Natural killer cell (primary cell): ENCODE measurements around the gene RUNX2. TPM values are rescaled to one million over a fixed set of nuclear protein-coding genes. Genes with fewer than 3 reads are reported as not detected.
A peak's percentile ranks its signal among the peaks of the same experiment; 100 is the strongest.

Source experiments
- ATAC-seq, 3 donors: fragments of 150-1000 bp in 2 of 3; fragments of 200-7000 bp in 1 of 3; cut with Tn5 transposase; 1 replicate in 1 of 3; 2 replicates in 2 of 3; pipeline ENCODE4 v1.10.0; 2021; ENCODE audit warnings: mild to moderate bottlenecking in 2 of 3, moderate library complexity in 2 of 3
- DNase-seq, 2 donors: peaks; one replicate each; pipeline versions ENCODE4 v3.0.0 to v3.0.0-alpha.2; 2013 to 2021; ENCODE audit warnings: mixed read lengths in 1 of 2
- H3K27ac ChIP-seq: one replicate; pipeline ENCODE4 v1.5.1; 2013; ENCODE audit warnings: mild to moderate bottlenecking, low read length
- H3K27me3 ChIP-seq: one replicate; pipeline ENCODE4 v1.6.1; 2013; ENCODE audit warnings: low read length; ENCODE audit not compliant: control insufficient read depth, insufficient read depth
- H3K36me3 ChIP-seq: one replicate; pipeline ENCODE4 v1.6.1; 2013; ENCODE audit warnings: low read length; ENCODE audit not compliant: control insufficient read depth, insufficient read depth
- H3K4me1 ChIP-seq: one replicate; pipeline ENCODE4 v1.6.1; 2013; ENCODE audit warnings: low read length; ENCODE audit not compliant: control insufficient read depth, insufficient read depth
- H3K4me3 ChIP-seq: one replicate; pipeline ENCODE4 v1.5.1; 2013; ENCODE audit warnings: low read length
- H3K9me3 ChIP-seq: one replicate; pipeline ENCODE4 v1.6.1; 2013; ENCODE audit warnings: low read length; ENCODE audit not compliant: control insufficient read depth, insufficient read depth
- H3K27ac Mint-ChIP-seq, 2 donors: one replicate each; pipeline ENCODE4 v1.8.0; 2022; ENCODE audit warnings: mild to moderate bottlenecking in 2 of 2, mixed read lengths in 2 of 2, moderate library complexity in 1 of 2
- H3K27me3 Mint-ChIP-seq, 2 donors: one replicate each; pipeline ENCODE4 v1.8.0; 2022; ENCODE audit warnings: low read depth in 2 of 2, mixed read lengths in 2 of 2
- H3K36me3 Mint-ChIP-seq: one replicate; pipeline ENCODE4 v1.8.0; 2022; ENCODE audit warnings: mixed read lengths
- H3K4me1 Mint-ChIP-seq, 2 donors: one replicate each; pipeline ENCODE4 v1.8.0; 2022; ENCODE audit warnings: mixed read lengths in 2 of 2
- H3K4me3 Mint-ChIP-seq: one replicate; pipeline ENCODE4 v1.8.0; 2022; ENCODE audit warnings: mild to moderate bottlenecking, moderate library complexity, mixed read lengths
- H3K9me3 Mint-ChIP-seq, 2 donors: one replicate each; pipeline ENCODE4 v1.8.0; 2022; ENCODE audit warnings: mixed read lengths in 2 of 2
- CTCF ChIP-seq: fragments of 200-600 bp; IDR thresholded peaks from one replicate; pipeline ENCODE4 v1.8.0; 2022; ENCODE audit warnings: antibody characterized with exemption
- WGBS: methylation state at CpG from one replicate; pipeline ENCODE4 v1.1.7; 2013; ENCODE audit warnings: missing lambda C conversion rate; ENCODE audit not compliant: insufficient coverage; 5-methylcytosine and 5-hydroxymethylcytosine counted together
- intact Hi-C: fragments of 100-400 bp; cut with micrococcal nuclease; formaldehyde crosslinking; loops from one replicate; pipeline ENCODE4 v1.14.2; 2022
- total RNA-seq, 4 donors: library from RNA; stranded (reverse); fragments of 120-200 nt in 1 of 4; gene quantifications; one replicate each; pipeline versions ENCODE4 v1.2.3 to v1.2.4, GENCODE V29; 2013 to 2022

The RUNX2 gene
- total RNA-seq, 3 donors from 2014 or later (not counting 1 experiment from before 2014, with no cell fraction given): 5.0 to 19.2 (median 7.0) TPM

GRCh38 chr6:45567879-45568278, 239.7 kb downstream of the RUNX2 start:
- Histone ChIP-seq H3K36me3 (no peaks in the 10 kb centered on the region), H3K4me3 (no peak overlapping the region), H3K4me1 (peaks cover 13% of the 10 kb centered on the region), H3K27ac (no peak overlapping the region), H3K9me3 (no peaks in the 10 kb centered on the region), H3K27me3 (no peaks in the 10 kb centered on the region)
- DNase-seq (no peak), ATAC-seq (no peak)
- Mint-ChIP-seq H3K9me3 (no peaks in the 10 kb centered on the region), H3K36me3 (no peaks in the 10 kb centered on the region), H3K27me3 (peaks cover 0 to 2% of the 10 kb centered on the region in 2 donors), H3K4me1 (peaks cover 17 to 22% of the 10 kb centered on the region in 2 donors), H3K4me3 (no peak overlapping the region), H3K27ac (no peak overlapping the region)
- intact Hi-C loops: no loop called here
- TF ChIP-seq CTCF: no peak
- 94% methylated on average over 2 of the region's 2 CpGs for WGBS

- WGBS: 90% methylated on average over 5 of the region's 5 CpGs
- no peaks in the 10 kb centered on the region for H3K27me3 ChIP-seq
- H3K27me3 Mint-ChIP-seq: peaks cover 0 to 2% of the 10 kb centered on the region in 2 donors
- no peak overlapping the region for H3K27ac Mint-ChIP-seq
- H3K4me1 ChIP-seq: peaks cover 21% of the 10 kb centered on the region
- H3K9me3 ChIP-seq: no peaks in the 10 kb centered on the region
- no peak for TF ChIP-seq CTCF
- H3K36me3 ChIP-seq: no peaks in the 10 kb centered on the region
- ATAC-seq (no peak), DNase-seq (no peak)
- peaks cover 24 to 30% of the 10 kb centered on the region in 2 donors for H3K4me1 Mint-ChIP-seq
- no peak overlapping the region for H3K4me3 ChIP-seq
- H3K27ac ChIP-seq: no peak overlapping the region
- no peaks in the 10 kb centered on the region for H3K36me3 Mint-ChIP-seq
- intact Hi-C loops: no loop called here
- H3K9me3 Mint-ChIP-seq: no peaks in the 10 kb centered on the region
- no peak overlapping the region for H3K4me3 Mint-ChIP-seq
Measured at GRCh38 chr6:45568626-45569025, 240.5 kb downstream of the RUNX2 start.

GRCh38 chr6:45569210-45569945, 241.2 kb downstream of the RUNX2 start:
- Mint-ChIP-seq H3K4me1 (peaks cover 32 to 37% of the 10 kb centered on the region in 2 donors), H3K4me3 (no peak overlapping the region), H3K9me3 (no peaks in the 10 kb centered on the region), H3K36me3 (no peaks in the 10 kb centered on the region), H3K27ac (no peak overlapping the region), H3K27me3 (peaks cover 0 to 2% of the 10 kb centered on the region in 2 donors)
- WGBS: 89% methylated on average over 5 of the region's 6 CpGs
- Histone ChIP-seq H3K9me3 (no peaks in the 10 kb centered on the region), H3K4me1 (peaks cover 22% of the 10 kb centered on the region), H3K36me3 (no peaks in the 10 kb centered on the region), H3K4me3 (no peak overlapping the region), H3K27me3 (no peaks in the 10 kb centered on the region), H3K27ac (no peak overlapping the region)
- ATAC-seq: peak in 1 of 3 donors; percentile 28
- TF ChIP-seq CTCF: no peak
- no peak for DNase-seq
- intact Hi-C loops: no loop called here

- Mint-ChIP-seq H3K4me3 (no peak overlapping the region), H3K4me1 (peaks cover 33 to 37% of the 10 kb centered on the region in 2 donors), H3K36me3 (no peaks in the 10 kb centered on the region), H3K9me3 (no peaks in the 10 kb centered on the region), H3K27me3 (no peaks in the 10 kb centered on the region), H3K27ac (no peak overlapping the region)
- intact Hi-C loops: no loop called here
- Histone ChIP-seq H3K36me3 (no peaks in the 10 kb centered on the region), H3K27me3 (no peaks in the 10 kb centered on the region), H3K4me1 (peaks cover 22% of the 10 kb centered on the region), H3K9me3 (no peaks in the 10 kb centered on the region), H3K27ac (no peak overlapping the region), H3K4me3 (no peak overlapping the region)
- no peak for TF ChIP-seq CTCF
- WGBS: 93% methylated on average over 3 of the region's 3 CpGs
- no peak for ATAC-seq
- DNase-seq: no peak
Measured at GRCh38 chr6:45571159-45571558, 243.0 kb downstream of the RUNX2 start.
